Hepatocyte (in vitro differentiated cells): Measurements from ENCODE around the gene LIN52. TPM values are rescaled to one million over a fixed set of nuclear protein-coding genes. Genes with fewer than 3 reads are reported as not detected.

Experiments used
- DNase-seq: peaks from one replicate; pipeline ENCODE4 v3.0.0-alpha.2; 2016; ENCODE audit warnings: low spot score
- H2AFZ ChIP-seq: fragments of 200-600 bp; sonication (generic); 2 replicates; pipeline ENCODE4 v1.6.0; 2016; ENCODE audit warnings: antibody characterized with exemption, mild to moderate bottlenecking
- H3K27ac ChIP-seq: fragments of 200-600 bp; sonication (generic); 2 replicates; pipeline ENCODE4 v1.5.1; 2016; ENCODE audit warnings: mild to moderate bottlenecking
- H3K27me3 ChIP-seq: fragments of 200-600 bp; sonication (generic); 2 replicates; pipeline ENCODE4 v1.6.1; 2016
- H3K36me3 ChIP-seq: fragments of 200-600 bp; sonication (generic); replicated peaks from 2 replicates; pipeline ENCODE4 v1.5.1; 2016; ENCODE audit warnings: low read depth; ENCODE audit not compliant: insufficient read depth
- H3K4me1 ChIP-seq: fragments of 200-600 bp; sonication (generic); 2 replicates; pipeline ENCODE4 v1.5.1; 2016; ENCODE audit warnings: mild to moderate bottlenecking, moderate library complexity; ENCODE audit not compliant: insufficient read depth
- H3K4me2 ChIP-seq: fragments of 200-600 bp; sonication (generic); 2 replicates; pipeline ENCODE4 v1.6.0; 2016
- H3K4me3 ChIP-seq: fragments of 200-600 bp; sonication (generic); 2 replicates; pipeline ENCODE4 v1.5.1; 2016; ENCODE audit warnings: mild to moderate bottlenecking
- H3K79me2 ChIP-seq: fragments of 200-600 bp; sonication (generic); 2 replicates; pipeline ENCODE4 v1.6.0; 2017; ENCODE audit warnings: mild to moderate bottlenecking
- H3K9me2 ChIP-seq: fragments of 200-600 bp; sonication (generic); replicated peaks from 2 replicates; pipeline ENCODE4 v1.6.0; 2017; ENCODE audit warnings: mild to moderate bottlenecking; ENCODE audit not compliant: insufficient read depth
- H3K9me3 ChIP-seq: fragments of 200-600 bp; sonication (generic); 2 replicates; pipeline ENCODE4 v1.5.1; 2016; ENCODE audit warnings: low read depth, mild to moderate bottlenecking
- H4K20me1 ChIP-seq: fragments of 200-600 bp; sonication (generic); 2 replicates; pipeline ENCODE4 v1.6.0; 2016; ENCODE audit warnings: mild to moderate bottlenecking; ENCODE audit not compliant: insufficient read depth, poor library complexity, severe bottlenecking
- CTCF ChIP-seq: fragments of 200-600 bp; sonication (generic); IDR thresholded peaks from 2 replicates; pipeline ENCODE4 v1.5.1; 2016; ENCODE audit warnings: antibody characterized with exemption, mild to moderate bottlenecking; ENCODE audit not compliant: poor library complexity
- EZH2 ChIP-seq: fragments of 200-600 bp; sonication (generic); IDR thresholded peaks from 2 replicates; pipeline ENCODE4 v1.6.1; 2016; ENCODE audit warnings: antibody characterized with exemption, mild to moderate bottlenecking, borderline replicate concordance
- EZH2phosphoT487 ChIP-seq: fragments of 200-600 bp; sonication (generic); IDR thresholded peaks from one replicate; pipeline ENCODE4 v1.6.1; 2018; ENCODE audit warnings: antibody characterized with exemption, mild to moderate bottlenecking, low read depth, moderate library complexity; ENCODE audit not compliant: unreplicated experiment, severe bottlenecking
- WGBS: methylation state at CpG from one replicate; pipeline ENCODE4 v1.1.6; 2016; ENCODE audit warnings: low lambda C conversion rate; ENCODE audit errors: missing lambda C conversion rate; 5-methylcytosine and 5-hydroxymethylcytosine counted together
- polyA plus RNA-seq: library from polyadenylated mRNA; unstranded; fragments of >200 nt; fragmentation: Nextera tagmentation; extraction: Ambion mirVana; gene quantifications from 2 replicates; pipeline ENCODE4 v1.2.1, GENCODE V29; 2016
- total RNA-seq: library from RNA; depleted of rRNA; stranded (reverse); fragments of >200 nt; gene quantifications from 2 replicates; pipeline ENCODE4 v1.2.3, GENCODE V29; 2014

The LIN52 gene
- total and polyA plus RNA-seq, 2 experiments from 2014 or later = 13.5 to 14.4 TPM

GRCh38 chr14:74216671-74217070, 131.9 kb downstream of the LIN52 start:
- no peak for TF ChIP-seq CTCF
- TF ChIP-seq EZH2 = no peak
- TF ChIP-seq EZH2phosphoT487 = no peak

GRCh38 chr14:74217672-74218448, 133.1 kb downstream of the LIN52 start:
- H3K36me3 ChIP-seq = no peaks in the 10 kb centered on the region
- peak; percentile 84 for DNase-seq
- no peaks in the 10 kb centered on the region for H4K20me1 ChIP-seq
- H3K4me3 ChIP-seq = no peak overlapping the region
- H3K9me2 ChIP-seq = no peaks in the 10 kb centered on the region
- peaks cover 3% of the 10 kb centered on the region for H3K4me1 ChIP-seq
- peaks cover 25% of the 10 kb centered on the region for H3K27me3 ChIP-seq
- no peak for TF ChIP-seq EZH2
- peak; percentile 88 for TF ChIP-seq CTCF
- 17% methylated on average over 37 of the region's 40 CpGs for WGBS
- H3K79me2 ChIP-seq = no peaks in the 10 kb centered on the region
- H3K9me3 ChIP-seq = no peaks in the 10 kb centered on the region
- peak overlapping the region; percentile 66 for H2AFZ ChIP-seq
- no peak overlapping the region for H3K27ac ChIP-seq
- H3K4me2 ChIP-seq = peak overlapping the region; percentile 81

More at GRCh38 chr14:74216671-74217070, 131.9 kb downstream of the LIN52 start:
- Histone ChIP-seq H3K27me3 (peaks cover 25% of the 10 kb centered on the region), H3K4me3 (no peak overlapping the region), H3K36me3 (no peaks in the 10 kb centered on the region), H3K9me3 (no peaks in the 10 kb centered on the region), H3K4me1 (peaks cover 3% of the 10 kb centered on the region), H3K4me2 (no peak overlapping the region), H3K27ac (no peak overlapping the region), H3K79me2 (no peaks in the 10 kb centered on the region), H2AFZ (no peak overlapping the region), H4K20me1 (no peaks in the 10 kb centered on the region), H3K9me2 (no peaks in the 10 kb centered on the region)
- no peak for DNase-seq
- WGBS = 88% methylated on average over 11 of the region's 11 CpGs

- H3K9me3 ChIP-seq = no peaks in the 10 kb centered on the region
- no peak overlapping the region for H3K4me3 ChIP-seq
- WGBS = 75% methylated on average over 4 of the region's 4 CpGs
- no peaks in the 10 kb centered on the region for H3K36me3 ChIP-seq
- H3K4me1 ChIP-seq = peaks cover 3% of the 10 kb centered on the region
- H3K79me2 ChIP-seq = no peaks in the 10 kb centered on the region
- peaks cover 25% of the 10 kb centered on the region for H3K27me3 ChIP-seq
- H3K27ac ChIP-seq = no peak overlapping the region
- no peaks in the 10 kb centered on the region for H3K9me2 ChIP-seq
- H2AFZ ChIP-seq = no peak overlapping the region
- no peaks in the 10 kb centered on the region for H4K20me1 ChIP-seq
- H3K4me2 ChIP-seq = no peak overlapping the region
- no peak for DNase-seq
- TF ChIP-seq EZH2phosphoT487 = no peak
These were observed 133.7 kb downstream of the LIN52 start for GRCh38 chr14:74218462-74218861.

- 85% methylated on average over 13 of the region's 13 CpGs for WGBS
- TF ChIP-seq CTCF = no peak
- Histone ChIP-seq H3K27ac (no peak overlapping the region), H3K36me3 (no peaks in the 10 kb centered on the region), H2AFZ (no peak overlapping the region), H3K4me2 (no peak overlapping the region), H3K27me3 (peaks cover 25% of the 10 kb centered on the region), H3K9me3 (no peaks in the 10 kb centered on the region), H3K9me2 (no peaks in the 10 kb centered on the region), H3K79me2 (no peaks in the 10 kb centered on the region), H4K20me1 (no peaks in the 10 kb centered on the region), H3K4me3 (no peak overlapping the region), H3K4me1 (peaks cover 3% of the 10 kb centered on the region)
- no peak for DNase-seq
These were observed 134.8 kb downstream of the LIN52 start for GRCh38 chr14:74219277-74220205.
